Measurements from ENCODE around the gene NDE1. TPM values are rescaled to one million over a fixed set of nuclear protein-coding genes. Genes with fewer than 3 reads are reported as not detected.
A peak's percentile ranks its signal among the peaks of the same experiment; 100 is the strongest.

Gene NDE1
- total and polyA plus RNA-seq, 11 donors: 5.9 to 32.3 (median 17.3) TPM

DNA sequence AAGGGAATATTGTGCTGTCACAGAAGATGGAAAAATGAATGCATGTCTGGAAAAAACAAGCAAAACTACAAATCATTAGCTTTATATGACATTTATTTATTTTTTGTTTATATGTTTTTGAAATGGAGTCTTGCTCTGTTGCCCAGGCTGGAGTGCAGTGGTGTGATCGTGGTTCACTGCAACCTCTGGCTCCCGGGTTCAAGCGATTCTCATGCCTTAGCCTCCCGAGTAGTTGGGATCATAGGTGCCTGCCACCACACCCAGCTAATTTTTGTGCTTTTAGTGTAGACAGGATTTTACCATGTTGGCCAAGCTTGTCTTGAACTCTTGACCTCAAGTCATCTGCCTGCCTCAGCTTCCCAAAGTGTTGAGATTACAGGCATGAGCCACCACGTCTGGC, 8.5 kb downstream of the NDE1 start:
- Histone ChIP-seq H3K27ac (peak overlapping the region in 1 of 12 donors; percentile 44), H3K27me3 (no peaks in the 10 kb centered on the region), H3K4me1 (peaks cover 0 to 44% (median 15%) of the 10 kb centered on the region in 12 donors), H3K4me3 (no peak overlapping the region), H3K9me3 (no peaks in the 10 kb centered on the region), H3K36me3 (peaks cover 0 to 18% (median 0%) of the 10 kb centered on the region in 9 donors)
- DNase-seq: no peak
- intact Hi-C loops (cut with DNase I): no loop called here
- ATAC-seq: no peak
- TF ChIP-seq POLR2A (IDR thresholded peaks at IDR 0.05): no peak
- TF ChIP-seq, protein P1, sequence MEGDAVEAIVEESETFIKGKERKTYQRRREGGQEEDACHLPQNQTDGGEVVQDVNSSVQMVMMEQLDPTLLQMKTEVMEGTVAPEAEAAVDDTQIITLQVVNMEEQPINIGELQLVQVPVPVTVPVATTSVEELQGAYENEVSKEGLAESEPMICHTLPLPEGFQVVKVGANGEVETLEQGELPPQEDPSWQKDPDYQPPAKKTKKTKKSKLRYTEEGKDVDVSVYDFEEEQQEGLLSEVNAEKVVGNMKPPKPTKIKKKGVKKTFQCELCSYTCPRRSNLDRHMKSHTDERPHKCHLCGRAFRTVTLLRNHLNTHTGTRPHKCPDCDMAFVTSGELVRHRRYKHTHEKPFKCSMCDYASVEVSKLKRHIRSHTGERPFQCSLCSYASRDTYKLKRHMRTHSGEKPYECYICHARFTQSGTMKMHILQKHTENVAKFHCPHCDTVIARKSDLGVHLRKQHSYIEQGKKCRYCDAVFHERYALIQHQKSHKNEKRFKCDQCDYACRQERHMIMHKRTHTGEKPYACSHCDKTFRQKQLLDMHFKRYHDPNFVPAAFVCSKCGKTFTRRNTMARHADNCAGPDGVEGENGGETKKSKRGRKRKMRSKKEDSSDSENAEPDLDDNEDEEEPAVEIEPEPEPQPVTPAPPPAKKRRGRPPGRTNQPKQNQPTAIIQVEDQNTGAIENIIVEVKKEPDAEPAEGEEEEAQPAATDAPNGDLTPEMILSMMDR (IDR thresholded peaks at IDR 0.05): no peak
- 85 to 97% (median 91%) methylated on average over 5 of the region's 5 CpGs for WGBS, 4 donors

DNA sequence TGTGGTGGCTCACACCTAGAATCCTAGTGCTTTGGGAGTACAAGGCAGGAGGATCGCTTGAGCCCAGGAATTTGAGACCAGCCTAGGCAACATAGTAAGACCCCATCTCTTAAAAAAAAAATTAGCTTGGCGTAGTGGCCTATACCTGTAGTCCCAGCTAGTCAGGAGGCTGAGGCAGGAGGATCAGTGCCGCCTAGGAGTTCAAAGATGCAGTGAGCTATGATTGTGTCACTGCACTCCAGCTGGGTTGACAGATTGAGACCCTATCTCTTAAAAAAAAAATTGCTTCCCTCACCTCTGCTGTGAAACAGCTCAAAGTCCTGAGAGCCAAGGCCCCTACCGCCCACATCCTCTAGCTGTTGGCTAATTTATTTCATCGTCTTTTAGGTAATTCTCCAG, 10.2 kb downstream of the NDE1 start:
- WGBS, 4 donors: 80 to 87% (median 84%) methylated on average over 5 of the region's 5 CpGs
- TF ChIP-seq POLR2A (IDR thresholded peaks at IDR 0.05): no peak
- TF ChIP-seq, protein P1 (IDR thresholded peaks at IDR 0.05): no peak
- DNase-seq (no peak), ATAC-seq (no peak)
- intact Hi-C loops (cut with DNase I): no loop called here
- H3K27ac ChIP-seq: peak overlapping the region in 11 of 12 donors; percentile 15 to 78 (median 35)
- H3K27me3 ChIP-seq: no peaks in the 10 kb centered on the region
- peak overlapping the region in 2 of 12 donors; percentile 15 to 28 for H3K4me3 ChIP-seq
- H3K4me1 ChIP-seq: peaks cover 0 to 36% (median 8%) of the 10 kb centered on the region in 12 donors
- H3K9me3 ChIP-seq: no peaks in the 10 kb centered on the region
- peaks cover 0 to 29% (median 10%) of the 10 kb centered on the region in 9 donors for H3K36me3 ChIP-seq

DNA sequence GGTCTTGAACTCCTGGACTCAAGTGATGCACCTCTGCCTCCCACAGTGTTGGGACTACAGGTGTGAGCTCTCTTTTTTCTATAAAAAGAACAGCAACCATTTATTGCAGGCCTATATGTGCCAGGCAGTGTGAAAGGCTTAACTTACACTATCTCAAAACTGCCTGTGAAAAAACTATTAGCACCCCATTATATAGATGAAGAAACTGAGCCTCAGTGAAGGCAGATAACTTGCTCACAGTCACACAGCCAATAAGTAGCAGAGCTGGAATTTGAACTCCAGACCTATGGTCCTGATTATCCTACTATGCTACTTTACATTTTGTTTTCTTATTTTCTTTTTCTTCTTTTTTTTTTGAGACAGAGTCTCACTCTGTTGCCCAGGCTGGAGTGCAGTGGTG, 15.1 kb downstream of the NDE1 start:
- intact Hi-C loops (cut with DNase I): no loop called here
- Histone ChIP-seq H3K4me1 (peaks cover 0 to 17% (median 4%) of the 10 kb centered on the region in 12 donors), H3K4me3 (no peak overlapping the region), H3K27ac (no peak overlapping the region), H3K27me3 (no peaks in the 10 kb centered on the region), H3K36me3 (peaks cover 0 to 77% (median 55%) of the 10 kb centered on the region in 9 donors), H3K9me3 (no peaks in the 10 kb centered on the region)
- TF ChIP-seq, protein P1 (IDR thresholded peaks at IDR 0.05): no peak
- TF ChIP-seq POLR2A (IDR thresholded peaks at IDR 0.05): no peak
- DNase-seq (no peak), ATAC-seq (no peak)

DNA sequence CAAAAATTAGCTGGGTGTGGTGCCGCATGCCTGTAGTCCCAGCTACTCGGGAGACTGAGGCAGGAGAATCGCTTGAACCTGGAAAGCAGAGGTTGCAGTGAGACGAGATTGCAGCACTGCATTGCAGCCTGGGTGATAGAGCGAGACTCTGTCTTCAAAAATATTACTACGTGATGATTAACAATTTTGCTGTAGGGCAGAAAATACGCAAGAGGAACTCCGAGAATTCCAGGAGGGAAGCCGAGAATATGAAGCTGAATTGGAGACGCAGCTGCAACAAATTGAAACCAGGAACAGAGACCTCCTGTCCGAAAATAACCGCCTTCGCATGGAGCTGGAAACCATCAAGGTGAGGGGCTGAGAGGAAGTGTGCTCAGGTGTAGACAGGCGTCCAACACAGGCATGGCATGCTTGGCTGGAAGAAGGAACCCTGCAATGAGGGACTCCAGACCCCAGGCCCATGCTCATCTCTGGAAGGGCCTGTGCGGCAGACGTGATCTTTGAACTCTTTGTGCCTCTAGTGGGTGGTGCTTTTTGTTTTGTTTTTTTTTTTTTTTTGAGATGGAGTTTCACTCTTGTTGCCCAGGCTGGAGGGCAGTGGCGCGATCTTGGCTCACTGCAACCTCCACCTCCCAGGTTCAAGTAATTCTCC, 17.2 kb downstream of the NDE1 start:
- 89 to 90% (median 90%) methylated on average over 18 of the region's 18 CpGs for WGBS, 4 donors

More for the DNA sequence above, 17.2 kb downstream of the NDE1 start:
- no peaks in the 10 kb centered on the region for H3K27me3 ChIP-seq
- H3K4me1 ChIP-seq: peaks cover 0 to 12% (median 6%) of the 10 kb centered on the region in 12 donors
- DNase-seq (no peak), ATAC-seq (no peak)
- no peak overlapping the region for H3K4me3 ChIP-seq
- intact Hi-C loops (cut with DNase I): no loop called here
- H3K27ac ChIP-seq: no peak overlapping the region
- TF ChIP-seq, protein P1 (IDR thresholded peaks at IDR 0.05): no peak
- no peak for TF ChIP-seq POLR2A (IDR thresholded peaks at IDR 0.05)
- H3K9me3 ChIP-seq: no peaks in the 10 kb centered on the region
- peaks cover 0 to 92% (median 62%) of the 10 kb centered on the region in 9 donors for H3K36me3 ChIP-seq
